OCI-LY1 (cell line): Measurements from ENCODE around the gene MAP2K6.

Experiments used
- EZH2 ChIP-seq: fragments of 200-600 bp; sonication (generic), shearing (Covaris generic); IDR thresholded peaks from 2 replicates; pipeline ENCODE4 v1.8.0; 2017; ENCODE audit warnings: borderline replicate concordance, mixed run types, mild to moderate bottlenecking, antibody characterized with exemption, low read length, moderate library complexity, mixed read lengths
- TF ChIP-seq, protein P1 (sequence below): fragments of 200-600 bp; sonication (generic), shearing (Covaris generic); IDR thresholded peaks from 2 replicates; pipeline ENCODE4 v1.5.1; 2017; ENCODE audit warnings: mild to moderate bottlenecking, antibody characterized with exemption, low read length, moderate library complexity, mixed read lengths

DNA sequence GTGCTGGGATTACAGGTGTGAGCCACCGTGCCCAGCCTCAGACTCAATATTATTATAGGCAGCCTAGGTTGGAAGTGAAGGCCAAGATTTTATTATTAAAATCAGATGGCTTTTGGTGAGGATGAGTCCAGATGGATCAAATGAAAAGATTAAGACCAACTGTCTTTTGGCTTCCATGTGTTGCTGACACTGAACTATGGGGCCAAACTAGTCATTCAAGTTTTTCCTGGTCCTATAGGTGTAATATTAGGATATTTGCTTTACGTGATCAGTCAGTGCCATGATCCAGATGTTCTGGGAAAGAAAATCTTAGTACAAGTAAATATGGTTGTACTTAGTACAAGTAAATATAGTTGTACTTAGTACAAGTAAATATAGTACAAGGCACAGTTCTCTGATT lies 140.6 kb downstream of the MAP2K6 start:
- TF ChIP-seq, protein P1, sequence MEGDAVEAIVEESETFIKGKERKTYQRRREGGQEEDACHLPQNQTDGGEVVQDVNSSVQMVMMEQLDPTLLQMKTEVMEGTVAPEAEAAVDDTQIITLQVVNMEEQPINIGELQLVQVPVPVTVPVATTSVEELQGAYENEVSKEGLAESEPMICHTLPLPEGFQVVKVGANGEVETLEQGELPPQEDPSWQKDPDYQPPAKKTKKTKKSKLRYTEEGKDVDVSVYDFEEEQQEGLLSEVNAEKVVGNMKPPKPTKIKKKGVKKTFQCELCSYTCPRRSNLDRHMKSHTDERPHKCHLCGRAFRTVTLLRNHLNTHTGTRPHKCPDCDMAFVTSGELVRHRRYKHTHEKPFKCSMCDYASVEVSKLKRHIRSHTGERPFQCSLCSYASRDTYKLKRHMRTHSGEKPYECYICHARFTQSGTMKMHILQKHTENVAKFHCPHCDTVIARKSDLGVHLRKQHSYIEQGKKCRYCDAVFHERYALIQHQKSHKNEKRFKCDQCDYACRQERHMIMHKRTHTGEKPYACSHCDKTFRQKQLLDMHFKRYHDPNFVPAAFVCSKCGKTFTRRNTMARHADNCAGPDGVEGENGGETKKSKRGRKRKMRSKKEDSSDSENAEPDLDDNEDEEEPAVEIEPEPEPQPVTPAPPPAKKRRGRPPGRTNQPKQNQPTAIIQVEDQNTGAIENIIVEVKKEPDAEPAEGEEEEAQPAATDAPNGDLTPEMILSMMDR = no peak
- no peak for TF ChIP-seq EZH2
